ENCODE data around the gene LAMTOR2.

LAMTOR2 gene

DNA sequence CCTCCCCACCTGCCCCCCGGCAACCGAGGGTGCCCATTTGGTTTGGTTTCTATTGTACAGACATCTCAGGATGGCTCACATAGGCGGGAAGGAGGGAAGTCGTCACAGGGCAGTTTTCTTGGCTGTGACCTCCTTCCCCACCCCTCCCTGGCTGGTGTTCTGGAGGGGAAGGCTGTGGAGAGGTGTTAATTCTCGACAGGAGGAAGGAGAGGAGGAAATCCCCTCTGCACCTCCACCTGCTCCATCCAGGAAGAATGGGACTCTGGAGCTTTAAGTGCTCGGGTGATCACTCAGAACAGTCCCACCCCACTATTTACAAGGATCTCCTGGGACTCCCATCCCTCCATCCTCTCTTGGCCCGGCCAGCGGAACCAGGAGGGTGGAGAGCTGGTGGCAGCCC, 20.1 kb downstream of the LAMTOR2 start:
- DNase-seq (ENCODE audit: low read depth, low spot score): no peak
- in situ Hi-C loops (cut with HindIII; ENCODE audit: low sequenced_read_pairs): no loop called here
- H3K4me3 ChIP-seq (ENCODE audit: low read depth, low read length): no peak overlapping the region

DNA sequence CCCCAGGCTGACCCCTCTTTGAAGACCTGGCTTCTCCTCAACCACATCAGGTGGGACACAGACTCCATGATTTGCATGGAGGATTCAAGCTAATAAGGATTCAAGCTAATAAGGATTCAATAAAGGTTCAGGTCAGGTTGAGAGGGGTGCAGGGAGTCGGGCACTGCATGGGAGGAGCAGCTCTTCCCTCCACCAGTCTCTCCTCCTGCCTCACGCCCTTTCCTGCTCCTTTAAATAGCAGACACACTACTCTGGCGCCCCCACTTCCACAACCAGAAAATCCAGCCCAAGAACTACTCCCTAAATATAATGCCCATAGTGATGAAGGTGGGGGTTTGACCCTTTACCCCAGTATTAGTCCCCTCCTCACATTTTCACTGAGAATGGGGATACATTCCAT, 20.6 kb downstream of the LAMTOR2 start:
- no peak for DNase-seq (ENCODE audit: low read depth, low spot score)
- TF ChIP-seq, protein P1, sequence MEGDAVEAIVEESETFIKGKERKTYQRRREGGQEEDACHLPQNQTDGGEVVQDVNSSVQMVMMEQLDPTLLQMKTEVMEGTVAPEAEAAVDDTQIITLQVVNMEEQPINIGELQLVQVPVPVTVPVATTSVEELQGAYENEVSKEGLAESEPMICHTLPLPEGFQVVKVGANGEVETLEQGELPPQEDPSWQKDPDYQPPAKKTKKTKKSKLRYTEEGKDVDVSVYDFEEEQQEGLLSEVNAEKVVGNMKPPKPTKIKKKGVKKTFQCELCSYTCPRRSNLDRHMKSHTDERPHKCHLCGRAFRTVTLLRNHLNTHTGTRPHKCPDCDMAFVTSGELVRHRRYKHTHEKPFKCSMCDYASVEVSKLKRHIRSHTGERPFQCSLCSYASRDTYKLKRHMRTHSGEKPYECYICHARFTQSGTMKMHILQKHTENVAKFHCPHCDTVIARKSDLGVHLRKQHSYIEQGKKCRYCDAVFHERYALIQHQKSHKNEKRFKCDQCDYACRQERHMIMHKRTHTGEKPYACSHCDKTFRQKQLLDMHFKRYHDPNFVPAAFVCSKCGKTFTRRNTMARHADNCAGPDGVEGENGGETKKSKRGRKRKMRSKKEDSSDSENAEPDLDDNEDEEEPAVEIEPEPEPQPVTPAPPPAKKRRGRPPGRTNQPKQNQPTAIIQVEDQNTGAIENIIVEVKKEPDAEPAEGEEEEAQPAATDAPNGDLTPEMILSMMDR (IDR thresholded peaks at IDR 0.05; ENCODE audit: low read depth, low read length): no peak
- no peak overlapping the region for H3K4me3 ChIP-seq (ENCODE audit: low read depth, low read length)
- in situ Hi-C loops (cut with HindIII; ENCODE audit: low sequenced_read_pairs): no loop called here

More for the DNA sequence above, 20.1 kb downstream of the LAMTOR2 start:
- TF ChIP-seq, protein P1 (IDR thresholded peaks at IDR 0.05; ENCODE audit: low read depth, low read length): no peak

DNA sequence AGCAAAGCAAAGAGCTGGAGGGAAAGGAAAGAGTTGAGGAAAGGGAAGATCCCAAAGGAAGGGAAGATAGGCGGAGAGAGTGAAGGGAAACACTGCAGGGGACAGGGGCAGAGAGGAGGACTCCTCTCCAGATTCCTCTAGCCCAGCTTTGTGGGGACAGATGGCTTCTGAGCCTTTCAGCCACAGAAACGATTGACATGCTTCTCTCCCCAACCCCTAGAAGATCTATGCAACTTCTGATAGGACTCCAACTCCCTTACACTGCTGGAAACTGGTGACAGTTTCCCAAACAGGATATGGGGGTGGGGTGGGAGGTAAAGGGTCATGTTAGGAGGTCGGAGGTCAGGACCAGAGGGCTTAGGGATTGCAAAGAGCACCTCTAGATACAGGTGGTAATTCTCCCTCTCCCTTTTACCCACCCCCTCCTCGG, 21.2 kb downstream of the LAMTOR2 start:
- in situ Hi-C loops (cut with HindIII; ENCODE audit: low sequenced_read_pairs): no loop called here
- no peak overlapping the region for H3K4me3 ChIP-seq (ENCODE audit: low read depth, low read length)
- TF ChIP-seq, protein P1 (IDR thresholded peaks at IDR 0.05; ENCODE audit: low read depth, low read length): no peak
- no peak for DNase-seq (ENCODE audit: low read depth, low spot score)

DNA sequence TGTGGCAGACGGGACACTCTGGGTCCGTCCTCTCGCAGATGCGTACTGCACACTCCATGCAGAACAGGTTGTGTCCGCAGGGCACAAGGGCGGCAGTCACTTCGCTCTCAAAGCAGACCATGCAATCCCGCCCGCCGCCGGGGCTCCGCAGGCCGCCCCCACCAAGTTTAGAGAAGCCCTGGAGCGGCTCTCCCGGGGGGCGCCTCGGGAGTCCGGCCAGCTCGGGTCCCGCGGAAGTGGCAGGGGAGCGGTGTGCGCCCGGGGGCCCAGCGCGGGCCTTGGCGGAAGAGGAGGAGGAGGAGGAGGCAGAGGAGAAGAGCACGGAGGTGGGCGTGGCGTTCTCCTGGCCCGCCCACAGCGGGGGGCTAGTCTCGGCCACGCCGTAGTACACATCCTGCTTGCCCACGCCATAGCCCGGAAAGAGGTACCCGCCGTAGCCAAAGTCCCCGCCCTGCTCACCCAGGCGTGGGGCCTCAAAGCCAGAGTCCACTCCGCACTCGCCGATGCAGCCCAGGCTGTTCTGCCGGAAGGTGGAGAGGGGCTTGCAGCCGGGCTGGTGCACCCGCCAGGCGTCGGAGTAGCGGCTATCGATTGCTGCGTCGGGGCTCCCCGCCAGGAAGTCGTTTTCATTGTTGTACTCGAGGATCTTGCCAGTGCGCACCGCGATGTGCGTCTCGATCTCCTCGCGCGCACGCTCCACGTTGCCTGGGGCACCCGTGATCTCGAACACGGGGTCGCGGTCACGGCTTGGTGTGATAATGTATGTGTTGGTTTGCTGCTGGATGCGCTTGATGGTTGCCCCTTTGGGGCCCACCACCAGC, 22.2 kb downstream of the LAMTOR2 start:
- no peak for DNase-seq (ENCODE audit: low read depth, low spot score)
- H3K4me3 ChIP-seq (ENCODE audit: low read depth, low read length): no peak overlapping the region
- in situ Hi-C loops (cut with HindIII; ENCODE audit: low sequenced_read_pairs): no loop called here
- TF ChIP-seq, protein P1 (IDR thresholded peaks at IDR 0.05; ENCODE audit: low read depth, low read length): no peak

DNA sequence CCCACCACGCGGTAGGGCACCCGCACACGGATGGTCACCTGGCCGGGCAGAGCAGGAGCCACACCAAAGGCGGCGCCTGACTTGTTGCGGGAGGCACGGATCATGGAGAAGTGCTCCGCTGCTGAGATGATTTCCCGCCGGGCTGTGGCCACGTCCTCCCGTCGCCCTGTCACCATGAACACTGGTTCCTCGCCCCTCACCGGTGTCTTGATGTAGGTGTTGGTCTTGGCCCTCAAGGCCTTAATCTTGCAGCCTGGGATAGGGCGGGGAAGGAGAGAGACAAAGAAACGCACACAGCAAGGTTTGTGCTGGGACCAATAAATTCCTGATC, 22.8 kb downstream of the LAMTOR2 start:
- no peak overlapping the region for H3K4me3 ChIP-seq (ENCODE audit: low read depth, low read length)
- DNase-seq (ENCODE audit: low read depth, low spot score): no peak
- TF ChIP-seq, protein P1 (IDR thresholded peaks at IDR 0.05; ENCODE audit: low read depth, low read length): no peak
- in situ Hi-C loops (cut with HindIII; ENCODE audit: low sequenced_read_pairs): no loop called here

DNA sequence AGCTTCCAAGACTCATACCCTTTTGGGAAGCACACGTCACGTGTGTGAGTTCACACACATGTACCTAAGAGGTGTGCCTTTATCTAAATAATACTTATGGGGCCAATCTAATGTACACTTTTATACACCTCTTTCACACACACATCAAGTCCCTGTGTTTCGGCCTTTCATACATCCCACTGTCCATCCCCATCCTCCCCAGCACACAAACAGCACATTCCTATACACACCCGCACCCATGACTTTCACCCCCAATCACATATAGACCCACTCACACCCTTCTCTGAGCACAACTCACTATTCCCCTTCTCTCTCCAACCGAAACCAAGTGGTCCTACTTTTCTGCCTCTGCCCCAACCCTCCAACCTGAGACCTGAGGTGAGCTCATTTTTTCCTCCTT, 24.1 kb downstream of the LAMTOR2 start:
- in situ Hi-C loops (cut with HindIII; ENCODE audit: low sequenced_read_pairs): no loop called here
- TF ChIP-seq, protein P1 (IDR thresholded peaks at IDR 0.05; ENCODE audit: low read depth, low read length): no peak
- H3K4me3 ChIP-seq (ENCODE audit: low read depth, low read length): no peak overlapping the region
- DNase-seq (ENCODE audit: low read depth, low spot score): no peak
